GM10248 (cell line): Measurements from ENCODE around the gene SYNC.
"Not testable (repeated sequence)": the region's sequence is repeated elsewhere in the genome, so short reads cannot be mapped to it uniquely, and the experiment has no call there.

Experiments used
- CTCF ChIA-PET: fragments of 300-600 bp; sonication (Branson Sonifier 250); formaldehyde crosslinking; extraction: SDS; loops from one replicate; lab custom pipeline; 2021; ENCODE audit warnings: antibody characterized with exemption; lab: Yijun Ruan, JAX
- POLR2A ChIA-PET: fragments of 350-650 bp; sonication (Branson Sonifier 250); formaldehyde crosslinking; extraction: SDS; loops from one replicate; lab custom pipeline; 2020; ENCODE audit warnings: antibody characterized with exemption; lab: Yijun Ruan, JAX
- DNase-seq: peaks from one replicate; pipeline ENCODE4 v3.0.0; 2012; ENCODE audit errors: extremely low spot score
- TF ChIP-seq, protein P1 (sequence below): IDR thresholded peaks from 2 replicates; pipeline ENCODE4 v1.5.1; 2012; ENCODE audit warnings: mild to moderate bottlenecking, low read depth; ENCODE audit errors: extremely low read depth, missing control alignments, control extremely low read depth

SYNC gene

DNA sequence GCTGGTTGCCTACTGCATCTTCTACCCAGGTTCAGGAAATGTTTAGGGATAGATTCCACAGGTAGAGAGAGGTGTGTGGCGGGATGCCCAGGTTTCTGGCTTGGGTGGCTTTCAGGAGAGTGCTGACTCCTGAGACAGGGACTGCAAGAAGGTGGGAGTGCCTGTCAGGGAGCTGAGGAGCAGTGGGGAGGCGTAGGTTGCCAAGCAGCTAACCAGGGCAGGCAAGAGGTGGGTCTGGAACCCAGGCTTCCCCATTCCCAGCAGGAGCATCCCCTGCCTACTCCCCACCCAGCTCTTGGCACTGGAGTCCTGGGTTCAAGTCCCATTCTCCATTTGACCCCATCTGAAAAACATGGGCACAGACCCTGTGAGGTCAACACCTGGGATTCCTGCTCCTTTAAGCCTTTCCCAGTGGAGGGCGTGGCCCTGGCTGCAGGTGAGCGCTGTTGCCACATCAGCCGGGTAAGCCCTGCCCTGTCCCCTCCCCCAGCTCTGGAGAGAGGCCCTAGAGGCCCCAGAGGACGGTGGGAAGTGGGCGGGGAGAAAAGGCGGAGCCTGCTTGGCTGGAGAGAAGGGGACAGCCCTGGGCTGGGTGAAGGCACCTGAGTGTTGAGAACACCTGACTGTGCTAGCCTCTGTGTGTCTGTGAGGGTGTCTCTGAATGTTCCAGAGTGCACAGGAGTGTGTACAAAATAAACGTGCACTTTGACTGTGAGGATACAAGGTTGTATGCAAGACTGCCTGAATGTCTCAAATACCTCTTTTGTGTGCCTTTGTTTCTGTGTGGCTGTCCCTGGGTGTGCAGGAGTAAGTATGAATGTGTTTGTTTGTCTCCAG lies 14.0 kb upstream of the SYNC start:
- DNase-seq = peak; percentile 83
- POLR2A ChIA-PET = interaction anchor here (0.5 to 1.3 kb wide), 2 partner anchors 66 to 196 kb away, joined by 4 read pairs; partner anchors contain the start of genes RBBP4 and ZBTB8OS

DNA sequence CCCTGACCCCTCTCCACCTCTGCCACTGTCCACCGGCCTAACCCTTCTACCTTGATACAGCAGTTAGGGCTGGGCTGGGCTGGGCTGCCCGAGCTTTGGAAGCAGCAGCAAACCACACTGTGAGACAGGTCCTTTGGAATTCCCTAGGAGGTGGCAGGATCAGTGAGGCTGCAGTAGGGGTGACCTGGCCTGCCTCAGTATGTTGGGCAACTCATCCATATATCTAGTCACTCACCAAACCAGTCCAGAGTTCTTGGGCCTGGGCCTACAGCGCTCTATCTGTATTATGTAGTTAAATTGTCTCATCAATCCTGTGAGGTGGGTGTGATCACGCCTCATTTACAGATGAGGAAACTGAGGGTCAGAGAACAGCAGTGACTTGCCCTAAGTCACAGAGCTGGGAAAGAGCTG lies 13.3 kb upstream of the SYNC start:
- POLR2A ChIA-PET = interaction anchor here (0.5 to 1.3 kb wide), 2 partner anchors 65 to 195 kb away, joined by 4 read pairs; partner anchors contain the start of genes RBBP4 and ZBTB8OS
- CTCF ChIA-PET = interaction anchor here (1.0 to 2.5 kb wide), 4 partner anchors 10 to 197 kb away, joined by 3 to 9 read pairs (median 4); no protein-coding TSS in a partner anchor
- TF ChIP-seq, protein P1, sequence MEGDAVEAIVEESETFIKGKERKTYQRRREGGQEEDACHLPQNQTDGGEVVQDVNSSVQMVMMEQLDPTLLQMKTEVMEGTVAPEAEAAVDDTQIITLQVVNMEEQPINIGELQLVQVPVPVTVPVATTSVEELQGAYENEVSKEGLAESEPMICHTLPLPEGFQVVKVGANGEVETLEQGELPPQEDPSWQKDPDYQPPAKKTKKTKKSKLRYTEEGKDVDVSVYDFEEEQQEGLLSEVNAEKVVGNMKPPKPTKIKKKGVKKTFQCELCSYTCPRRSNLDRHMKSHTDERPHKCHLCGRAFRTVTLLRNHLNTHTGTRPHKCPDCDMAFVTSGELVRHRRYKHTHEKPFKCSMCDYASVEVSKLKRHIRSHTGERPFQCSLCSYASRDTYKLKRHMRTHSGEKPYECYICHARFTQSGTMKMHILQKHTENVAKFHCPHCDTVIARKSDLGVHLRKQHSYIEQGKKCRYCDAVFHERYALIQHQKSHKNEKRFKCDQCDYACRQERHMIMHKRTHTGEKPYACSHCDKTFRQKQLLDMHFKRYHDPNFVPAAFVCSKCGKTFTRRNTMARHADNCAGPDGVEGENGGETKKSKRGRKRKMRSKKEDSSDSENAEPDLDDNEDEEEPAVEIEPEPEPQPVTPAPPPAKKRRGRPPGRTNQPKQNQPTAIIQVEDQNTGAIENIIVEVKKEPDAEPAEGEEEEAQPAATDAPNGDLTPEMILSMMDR = no peak
- DNase-seq = no peak

More for the DNA sequence above, 14.0 kb upstream of the SYNC start:
- TF ChIP-seq, protein P1 = no peak
- CTCF ChIA-PET = interaction anchor here (1.0 to 2.5 kb wide), 4 partner anchors 11 to 198 kb away, joined by 3 to 9 read pairs (median 4); no protein-coding TSS in a partner anchor

DNA sequence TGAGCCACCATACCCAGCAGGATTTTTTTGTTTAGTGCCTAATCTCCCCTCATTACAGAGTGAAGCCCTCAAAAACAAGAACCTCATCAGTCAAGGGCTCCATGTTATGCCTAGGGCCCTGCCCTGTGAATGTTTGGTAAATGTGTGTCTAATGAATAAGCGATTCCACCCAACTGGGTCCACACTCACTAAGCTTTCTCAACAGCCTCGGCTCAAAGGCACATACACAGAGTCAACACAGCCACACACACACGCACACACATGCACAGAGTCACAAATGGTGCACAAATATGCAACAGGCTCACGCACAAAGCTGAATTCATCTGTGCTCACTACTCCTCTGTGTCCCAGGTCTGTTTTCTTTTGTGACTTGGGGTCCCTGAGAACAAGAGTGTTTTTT lies 11.7 kb upstream of the SYNC start:
- CTCF ChIA-PET = interaction anchor here (1.1 to 5.3 kb wide), 4 partner anchors 14 to 194 kb away, joined by 3 to 104 read pairs (median 36); no protein-coding TSS in a partner anchor
- DNase-seq = no peak
- POLR2A ChIA-PET = no interaction called here
- TF ChIP-seq, protein P1 = no peak

DNA sequence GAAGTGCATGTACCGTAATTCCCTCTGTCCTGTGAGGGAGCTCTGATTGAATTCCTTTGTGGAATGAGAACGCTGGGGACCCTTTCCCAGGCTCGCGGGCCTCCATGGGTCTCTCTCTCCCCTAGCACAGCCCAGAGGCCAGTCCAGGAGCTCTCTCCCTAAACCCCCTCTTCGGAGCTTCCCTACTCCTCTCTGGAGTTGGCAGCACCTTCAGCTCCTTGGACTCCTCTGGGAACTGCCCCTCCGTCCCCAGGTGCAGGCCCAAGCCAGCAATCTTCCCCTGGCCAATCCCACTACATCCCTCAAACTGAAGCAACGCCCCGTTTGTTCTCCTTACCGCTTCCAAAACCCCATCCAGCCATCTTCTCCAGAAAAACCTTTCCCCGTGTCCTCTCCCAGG lies 10.5 kb upstream of the SYNC start:
- TF ChIP-seq, protein P1 = no peak
- ChIA-PET CTCF (interaction anchor here (0.6 to 5.3 kb wide), 34 partner anchors 9 to 311 kb away, joined by 3 to 104 read pairs (median 7); partner anchors contain the start of genes SYNC and YARS1), POLR2A (interaction anchor here (1.1 kb wide), 1 partner anchor 59 kb away, joined by 3 read pairs; no protein-coding TSS in a partner anchor)
- DNase-seq = no peak

DNA sequence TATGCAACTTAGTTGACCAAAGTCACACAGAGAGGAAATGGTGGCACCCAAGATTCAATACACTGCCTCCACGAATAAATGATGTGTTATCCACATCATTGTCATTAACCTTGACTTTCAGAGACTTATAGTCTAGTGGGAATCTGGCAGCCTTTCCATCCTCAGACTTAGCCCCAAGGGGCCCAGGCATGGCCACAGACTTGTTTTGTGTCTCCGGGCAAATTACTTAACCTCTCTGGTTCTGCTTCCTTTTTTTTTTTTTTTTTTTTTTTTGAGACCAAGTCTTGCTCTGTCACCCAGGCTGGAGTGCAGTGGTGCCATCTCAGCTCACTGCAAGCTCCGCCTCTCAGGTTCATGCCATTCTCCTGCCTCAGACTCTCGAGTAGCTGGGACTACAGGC lies 8.7 kb upstream of the SYNC start:
- CTCF ChIA-PET = interaction anchor here (1.0 to 5.3 kb wide), 24 partner anchors 8 to 377 kb away, joined by 3 to 104 read pairs (median 8); partner anchors contain the start of genes RBBP4 and SYNC
- DNase-seq, POLR2A ChIA-PET: not testable (repeated sequence)

DNA sequence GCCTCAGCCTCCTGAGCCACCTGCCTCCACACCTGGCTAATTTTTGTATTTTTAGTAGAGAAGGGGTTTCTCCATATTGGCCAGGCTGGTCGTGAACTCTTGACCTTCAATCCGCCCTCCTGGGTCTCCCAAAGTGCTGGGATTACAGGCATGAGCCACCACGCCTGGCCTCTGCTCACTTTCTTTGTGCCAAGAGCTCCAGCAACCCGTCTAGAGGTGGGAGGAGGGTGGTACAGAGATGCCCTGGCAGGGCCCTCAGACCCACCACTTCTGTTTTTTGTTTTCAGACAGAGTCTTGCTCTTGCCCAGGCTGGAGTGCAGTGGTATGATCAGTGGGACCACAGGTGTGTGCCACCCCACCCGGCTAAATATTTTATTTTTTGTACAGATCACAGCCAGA lies 6.9 kb upstream of the SYNC start:
- CTCF ChIA-PET = interaction anchor here (1.0 to 1.9 kb wide), 6 partner anchors 11 to 188 kb away, joined by 3 to 6 read pairs (median 4); no protein-coding TSS in a partner anchor
- POLR2A ChIA-PET = no interaction called here
- no peak for DNase-seq
- TF ChIP-seq, protein P1 = no peak

DNA sequence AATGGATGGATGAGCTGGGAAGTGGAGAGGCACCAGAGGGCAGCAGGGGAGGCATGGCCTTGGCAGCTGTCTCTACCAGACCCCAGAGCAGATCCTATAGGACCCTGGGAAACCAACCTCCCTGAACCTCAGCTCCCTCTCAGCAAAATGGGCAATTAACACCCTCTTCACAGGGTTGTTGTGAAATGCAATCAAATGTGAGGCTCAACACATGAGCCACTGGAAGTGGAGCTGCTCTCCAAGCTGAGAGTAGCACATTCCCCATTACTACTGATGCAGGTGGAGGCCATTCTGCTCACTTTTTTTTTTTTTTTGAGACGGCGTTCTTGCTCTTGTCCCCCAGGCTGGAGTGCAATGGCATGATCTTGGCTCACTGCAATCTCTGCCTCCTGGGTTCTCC lies 6.5 kb upstream of the SYNC start:
- ChIA-PET CTCF (interaction anchor here (1.2 to 1.9 kb wide), 5 partner anchors 11 to 164 kb away, joined by 3 to 6 read pairs (median 4); no protein-coding TSS in a partner anchor), POLR2A (no interaction called here)
- TF ChIP-seq, protein P1 = no peak
- DNase-seq = no peak
